ENCODE measurements around the gene ARGLU1. TPM values are rescaled to one million over a fixed set of nuclear protein-coding genes. Genes with fewer than 3 reads are reported as not detected.

Gene ARGLU1
- total RNA-seq, 1 experiment from 2014 or later = 96.9 TPM

GRCh38 chr13:106493533-106494220, 74.3 kb downstream of the ARGLU1 start:
- no peak for DNase-seq
- Histone ChIP-seq H3K23me2 (ENCODE audit: insufficient read length, low read depth, low read length, poor library complexity, severe bottlenecking) (no peaks in the 10 kb centered on the region), H3K27me3 (ENCODE audit: insufficient read depth, low read length) (no peaks in the 10 kb centered on the region), H3K18ac (ENCODE audit: insufficient read length, low read depth, low read length) (no peak overlapping the region), H3K79me2 (ENCODE audit: insufficient read depth, low read length) (no peaks in the 10 kb centered on the region), H3K23ac (ENCODE audit: insufficient read length, low read depth, low read length) (no peak overlapping the region), H3K9ac (ENCODE audit: extremely low read depth, insufficient read length, low read length) (no peak overlapping the region), H2BK15ac (ENCODE audit: low read depth, low read length) (no peak overlapping the region), H3T11ph (ENCODE audit: low read length) (no peak overlapping the region), H2AFZ (ENCODE audit: low read length) (no peak overlapping the region), H3K56ac (ENCODE audit: insufficient read length, low read depth, low read length) (no peak overlapping the region), H3K4me2 (ENCODE audit: insufficient read depth, insufficient read length, low read length) (no peak overlapping the region), H2BK5ac (ENCODE audit: insufficient read length, low read length) (no peak overlapping the region), H2BK120ac (ENCODE audit: low read depth, low read length, poor library complexity, severe bottlenecking) (no peak overlapping the region), H3K14ac (ENCODE audit: insufficient read depth, low read length) (no peak overlapping the region), H2BK20ac (ENCODE audit: low read depth, low read length, poor library complexity, severe bottlenecking) (no peak overlapping the region), H3K27ac (ENCODE audit: insufficient read length, low read depth, low read length) (no peak overlapping the region), H3K9me3 (ENCODE audit: control insufficient read depth, low read depth, low read length) (no peaks in the 10 kb centered on the region), H2AK5ac (ENCODE audit: insufficient read length, low read length) (no peak overlapping the region), H3K4ac (ENCODE audit: low read depth, low read length) (no peak overlapping the region), H2BK12ac (ENCODE audit: insufficient read length, low read depth, low read length) (no peak overlapping the region), H4K20me1 (ENCODE audit: control insufficient read depth, insufficient read depth, insufficient read length) (no peaks in the 10 kb centered on the region), H3K79me1 (ENCODE audit: insufficient read depth, low read depth, low read length, poor library complexity, severe bottlenecking) (no peaks in the 10 kb centered on the region), H3K4me1 (ENCODE audit: insufficient read depth, low read length) (peaks cover 3% of the 10 kb centered on the region; the same call in 1 of the 2 replicates), H4K8ac (replicated peaks; ENCODE audit: insufficient read length, low read depth, low read length) (no peak overlapping the region), H4K91ac (ENCODE audit: insufficient read length, low read depth, low read length) (no peak overlapping the region), H4K5ac (ENCODE audit: insufficient read length, low read depth, low read length) (no peak overlapping the region)
- H3K27me3 Mint-ChIP-seq (ENCODE audit: low read depth) = no peaks in the 10 kb centered on the region
- H3K27ac Mint-ChIP-seq = peak overlapping the region in 1 of 3 experiments; percentile 53; a peak in 3 of 7 replicates
- WGBS (ENCODE audit: extremely low coverage, insufficient read length, low lambda C conversion rate) = no CpG with 5 or more reads among the region's 17 CpGs
- H3K4me3 Mint-ChIP-seq = no peak overlapping the region
- TF ChIP-seq, protein P1, sequence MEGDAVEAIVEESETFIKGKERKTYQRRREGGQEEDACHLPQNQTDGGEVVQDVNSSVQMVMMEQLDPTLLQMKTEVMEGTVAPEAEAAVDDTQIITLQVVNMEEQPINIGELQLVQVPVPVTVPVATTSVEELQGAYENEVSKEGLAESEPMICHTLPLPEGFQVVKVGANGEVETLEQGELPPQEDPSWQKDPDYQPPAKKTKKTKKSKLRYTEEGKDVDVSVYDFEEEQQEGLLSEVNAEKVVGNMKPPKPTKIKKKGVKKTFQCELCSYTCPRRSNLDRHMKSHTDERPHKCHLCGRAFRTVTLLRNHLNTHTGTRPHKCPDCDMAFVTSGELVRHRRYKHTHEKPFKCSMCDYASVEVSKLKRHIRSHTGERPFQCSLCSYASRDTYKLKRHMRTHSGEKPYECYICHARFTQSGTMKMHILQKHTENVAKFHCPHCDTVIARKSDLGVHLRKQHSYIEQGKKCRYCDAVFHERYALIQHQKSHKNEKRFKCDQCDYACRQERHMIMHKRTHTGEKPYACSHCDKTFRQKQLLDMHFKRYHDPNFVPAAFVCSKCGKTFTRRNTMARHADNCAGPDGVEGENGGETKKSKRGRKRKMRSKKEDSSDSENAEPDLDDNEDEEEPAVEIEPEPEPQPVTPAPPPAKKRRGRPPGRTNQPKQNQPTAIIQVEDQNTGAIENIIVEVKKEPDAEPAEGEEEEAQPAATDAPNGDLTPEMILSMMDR (conservative IDR thresholded peaks at IDR 0.05) = no peak
- H3K36me3 Mint-ChIP-seq (ENCODE audit: insufficient read depth in 1 of 3, low read depth in 3 of 3) = peaks cover 27 to 33% (median 29%) of the 10 kb centered on the region in 3 experiments; a peak in 6 of 7 replicates
- H3K9me3 Mint-ChIP-seq = no peaks in the 10 kb centered on the region
- H3K4me1 Mint-ChIP-seq = peaks cover 25 to 36% of the 10 kb centered on the region in 2 experiments
